OCI-LY3 (cell line): Measurements from ENCODE around the gene HDAC4.

Experiments used
- CTCF ChIP-seq: fragments of 200-600, 300-600 bp; sonication (generic); IDR thresholded peaks from 2 replicates; pipeline ENCODE4 v1.5.1; 2014; ENCODE audit warnings: antibody characterized with exemption, low read length, low read depth
- EZH2phosphoT487 ChIP-seq: fragments of 200-600 bp; shearing (Covaris generic); IDR thresholded peaks from 2 replicates; pipeline ENCODE4 v1.6.1; 2018; ENCODE audit warnings: antibody characterized with exemption, mixed run types, low read depth

- TF ChIP-seq CTCF (no peak), EZH2phosphoT487 (no peak)
Measured at GRCh38 chr2:239047420-239047819, 353.4 kb downstream of the HDAC4 start.
